Mesodermal cell (in vitro differentiated cells): ENCODE measurements around the gene IL1RAPL2.

Experiments used
- H3K27ac ChIP-seq: 2 replicates; pipeline ENCODE4 v1.7.0; 2013; ENCODE audit warnings: mild to moderate bottlenecking, low read depth, low read length, moderate library complexity; ENCODE audit not compliant: severe bottlenecking
- H3K36me3 ChIP-seq: 2 replicates; pipeline ENCODE4 v1.7.1; 2013; ENCODE audit warnings: mild to moderate bottlenecking, low read length, moderate library complexity; ENCODE audit not compliant: control insufficient read depth, insufficient read depth
- H3K4me1 ChIP-seq: one replicate; pipeline ENCODE4 v1.7.1; 2013; ENCODE audit warnings: mild to moderate bottlenecking, low read length; ENCODE audit not compliant: insufficient read depth, control insufficient read depth, poor library complexity, severe bottlenecking
- H3K4me3 ChIP-seq: 2 replicates; pipeline ENCODE4 v1.7.0; 2013; ENCODE audit warnings: low read length, control low read depth, mild to moderate bottlenecking; ENCODE audit not compliant: insufficient read depth, poor library complexity, severe bottlenecking; ENCODE audit errors: extremely low read depth
- H3K9me3 ChIP-seq: 2 replicates; pipeline ENCODE4 v1.7.1; 2013; ENCODE audit warnings: mild to moderate bottlenecking, low read length, moderate library complexity; ENCODE audit not compliant: control insufficient read depth
- WGBS, 2 experiments: methylation state at CpG; one replicate each; pipeline ENCODE4 v1.1.5; 2013; ENCODE audit warnings: missing lambda C conversion rate in 2 of 2; ENCODE audit not compliant: insufficient coverage in 2 of 2; 5-methylcytosine and 5-hydroxymethylcytosine counted together

The IL1RAPL2 gene

DNA sequence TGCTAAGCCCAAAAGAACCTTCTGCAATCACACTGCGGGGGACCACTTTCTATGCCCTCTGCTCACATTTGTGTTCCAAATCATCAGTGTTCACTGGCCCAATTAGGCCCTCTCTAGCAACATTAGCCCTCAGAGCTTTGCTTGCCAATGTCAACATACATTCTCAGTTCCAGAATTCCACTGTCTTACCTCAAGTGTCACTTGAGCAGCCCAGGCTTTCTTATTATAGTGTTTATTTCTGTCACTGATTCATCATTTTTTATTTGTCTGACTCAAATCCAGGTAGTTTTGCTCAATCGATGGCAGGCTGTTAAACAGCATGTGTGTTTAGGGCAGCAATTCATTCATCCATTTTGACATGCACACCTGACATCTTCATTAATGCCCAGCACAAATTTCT is 363.3 kb downstream of the IL1RAPL2 start:
- H3K9me3 ChIP-seq, result no peaks in the 10 kb centered on the region
- H3K4me1 ChIP-seq, result no peaks in the 10 kb centered on the region
- no peak overlapping the region for H3K27ac ChIP-seq
- WGBS, 2 experiments, result 75 to 86% methylated on average over 1 of the region's 2 CpGs
- no peak overlapping the region for H3K4me3 ChIP-seq
- no peaks in the 10 kb centered on the region for H3K36me3 ChIP-seq

- Histone ChIP-seq H3K27ac (no peak overlapping the region), H3K9me3 (no peaks in the 10 kb centered on the region), H3K4me1 (no peaks in the 10 kb centered on the region), H3K4me3 (no peak overlapping the region), H3K36me3 (no peaks in the 10 kb centered on the region)
- no CpG with 5 or more reads among the region's 2 CpGs for WGBS, 2 experiments
Measured at GRCh38 chrX:104935581-104935980, 369.6 kb downstream of the IL1RAPL2 start.

GRCh38 chrX:104953251-104953650 is 387.3 kb downstream of the IL1RAPL2 start:
- no peaks in the 10 kb centered on the region for H3K9me3 ChIP-seq
- no peaks in the 10 kb centered on the region for H3K36me3 ChIP-seq
- H3K4me1 ChIP-seq, result no peaks in the 10 kb centered on the region
- H3K27ac ChIP-seq, result no peak overlapping the region
- no peak overlapping the region for H3K4me3 ChIP-seq

DNA sequence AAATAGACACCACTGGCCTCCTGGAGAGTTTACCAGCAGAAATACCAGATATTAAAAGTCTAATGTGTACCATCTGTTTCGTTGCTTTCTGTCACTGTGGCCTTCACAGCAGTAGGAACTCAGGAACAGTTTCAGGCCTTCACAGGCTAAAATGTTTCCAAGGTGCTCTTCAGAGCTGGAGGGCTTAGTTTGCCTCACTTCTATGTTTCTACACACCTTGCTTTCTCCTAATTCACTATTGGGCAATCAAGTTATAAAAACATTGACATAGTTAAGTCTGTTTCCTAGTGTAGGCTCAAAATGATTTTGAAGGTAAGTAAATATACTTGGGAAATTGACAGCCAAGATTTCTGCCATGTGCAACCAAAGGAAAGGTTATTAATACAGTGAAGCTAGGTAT is 395.9 kb downstream of the IL1RAPL2 start:
- no peaks in the 10 kb centered on the region for H3K36me3 ChIP-seq
- H3K9me3 ChIP-seq, result no peaks in the 10 kb centered on the region
- H3K4me3 ChIP-seq, result no peak overlapping the region
- no peak overlapping the region for H3K27ac ChIP-seq
- H3K4me1 ChIP-seq, result no peaks in the 10 kb centered on the region
- 83% methylated on average over 1 of the region's 1 CpG; no CpG with 5 or more reads in 1 of the 2 experiments for WGBS, 2 experiments

DNA sequence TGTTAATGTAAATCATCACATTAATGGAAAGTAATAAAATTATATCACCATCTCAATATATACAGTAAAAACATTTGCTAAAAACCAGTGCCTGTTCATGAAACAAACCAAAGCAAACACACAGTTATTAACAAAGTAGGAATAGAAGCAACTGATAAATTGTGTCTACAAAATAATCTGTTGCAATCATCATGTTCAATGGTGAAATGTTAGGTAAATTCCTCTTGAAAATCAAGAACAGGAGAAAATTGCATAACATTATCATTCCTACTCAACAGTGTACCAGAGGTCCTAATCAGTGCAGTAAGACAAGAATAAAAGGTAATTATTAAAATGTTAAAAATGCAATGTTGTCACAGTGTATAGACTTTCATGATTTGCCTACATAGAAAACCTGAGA is 402.2 kb downstream of the IL1RAPL2 start:
- Histone ChIP-seq H3K27ac (no peak overlapping the region), H3K4me3 (no peak overlapping the region), H3K36me3 (no peaks in the 10 kb centered on the region), H3K9me3 (no peaks in the 10 kb centered on the region), H3K4me1 (no peaks in the 10 kb centered on the region)

GRCh38 chrX:104972737-104973136 is 406.7 kb downstream of the IL1RAPL2 start:
- Histone ChIP-seq H3K36me3 (no peaks in the 10 kb centered on the region), H3K9me3 (no peaks in the 10 kb centered on the region), H3K27ac (no peak overlapping the region), H3K4me1 (no peaks in the 10 kb centered on the region), H3K4me3 (no peak overlapping the region)
- WGBS, 2 experiments, result no CpG with 5 or more reads among the region's 1 CpG

DNA sequence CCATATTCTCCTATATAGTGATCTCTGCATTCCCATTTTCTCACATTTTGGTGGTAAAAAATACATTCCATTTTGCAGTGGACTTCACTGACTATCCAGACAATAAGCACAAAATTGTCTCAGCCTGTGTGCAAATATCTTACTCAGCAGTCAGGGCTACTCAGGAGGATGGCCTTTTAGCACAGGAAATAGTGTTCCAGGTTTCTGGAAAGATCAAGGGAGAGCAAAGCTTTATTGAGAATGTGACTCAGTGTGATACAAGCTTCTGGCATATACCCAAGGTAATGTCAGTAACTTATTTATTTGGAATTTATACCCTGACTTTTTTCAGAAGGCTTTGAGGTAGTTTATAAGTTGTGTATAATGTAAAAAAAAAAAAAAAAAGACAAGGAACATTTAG is 421.1 kb downstream of the IL1RAPL2 start:
- no peaks in the 10 kb centered on the region for H3K36me3 ChIP-seq
- H3K27ac ChIP-seq, result no peak overlapping the region
- no peak overlapping the region for H3K4me3 ChIP-seq
- no peaks in the 10 kb centered on the region for H3K9me3 ChIP-seq
- H3K4me1 ChIP-seq, result peaks cover 5% of the 10 kb centered on the region

- H3K9me3 ChIP-seq, result no peaks in the 10 kb centered on the region
Measured at GRCh38 chrX:104988038-104988437, 422.0 kb downstream of the IL1RAPL2 start.

GRCh38 chrX:104995546-104995945 is 429.5 kb downstream of the IL1RAPL2 start:
- no peaks in the 10 kb centered on the region for H3K9me3 ChIP-seq
- no peaks in the 10 kb centered on the region for H3K4me1 ChIP-seq
- no peaks in the 10 kb centered on the region for H3K36me3 ChIP-seq
- no peak overlapping the region for H3K27ac ChIP-seq
- no peak overlapping the region for H3K4me3 ChIP-seq

More at GRCh38 chrX:104988038-104988437, 422.0 kb downstream of the IL1RAPL2 start:
- Histone ChIP-seq H3K4me1 (peaks cover 5% of the 10 kb centered on the region), H3K4me3 (no peak overlapping the region), H3K36me3 (no peaks in the 10 kb centered on the region), H3K27ac (no peak overlapping the region)

GRCh38 chrX:105006103-105006502 is 440.1 kb downstream of the IL1RAPL2 start:
- Histone ChIP-seq H3K4me1 (no peaks in the 10 kb centered on the region), H3K36me3 (no peaks in the 10 kb centered on the region), H3K9me3 (no peaks in the 10 kb centered on the region), H3K4me3 (no peak overlapping the region), H3K27ac (no peak overlapping the region)
- WGBS, 2 experiments, result no CpG with 5 or more reads among the region's 3 CpGs

DNA sequence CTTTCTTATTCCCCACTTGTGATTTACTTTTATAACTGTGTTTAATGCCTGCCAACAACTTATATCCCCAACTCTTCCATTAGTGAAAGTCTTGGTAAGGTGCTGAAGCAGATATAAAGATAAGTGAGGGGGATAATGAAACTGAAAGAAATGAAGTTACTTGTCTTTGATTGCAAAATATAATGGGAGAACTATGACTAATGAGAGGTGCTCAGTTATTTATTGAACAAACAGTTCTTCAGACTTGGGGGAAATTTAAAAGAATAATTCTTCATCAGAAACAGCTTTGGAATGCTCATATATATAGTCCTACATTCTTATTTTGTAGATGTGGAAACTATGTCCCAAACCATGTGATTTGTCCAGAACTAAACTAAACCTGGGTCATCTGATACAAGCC is 441.0 kb downstream of the IL1RAPL2 start:
- no peaks in the 10 kb centered on the region for H3K36me3 ChIP-seq
- no peak overlapping the region for H3K4me3 ChIP-seq
- H3K9me3 ChIP-seq, result no peaks in the 10 kb centered on the region
- H3K27ac ChIP-seq, result no peak overlapping the region
- no peaks in the 10 kb centered on the region for H3K4me1 ChIP-seq

DNA sequence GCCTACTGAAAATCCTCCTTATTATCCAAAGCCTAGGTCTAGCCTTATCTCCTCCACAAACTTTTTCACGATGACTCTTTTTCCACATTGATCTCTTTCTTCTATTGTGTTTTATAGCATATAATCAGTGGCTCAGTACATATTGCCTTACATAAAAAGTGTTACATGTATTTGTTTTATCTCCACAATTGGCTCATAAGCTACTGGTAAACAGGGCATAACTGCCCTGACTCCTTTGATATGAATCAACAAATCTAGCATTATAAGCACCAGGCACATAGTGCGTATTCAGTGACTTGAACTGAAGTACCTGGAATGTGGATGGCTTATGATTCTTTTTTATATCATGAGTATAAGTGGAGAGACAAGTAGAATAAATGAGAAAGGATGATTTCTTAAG is 447.7 kb downstream of the IL1RAPL2 start:
- Histone ChIP-seq H3K9me3 (no peaks in the 10 kb centered on the region), H3K4me1 (no peaks in the 10 kb centered on the region), H3K36me3 (no peaks in the 10 kb centered on the region), H3K27ac (no peak overlapping the region), H3K4me3 (no peak overlapping the region)
- WGBS, 2 experiments, result no CpG with 5 or more reads among the region's 2 CpGs
